Spinal cord (tissue), 10 donors: ENCODE measurements around the gene PGK1. TPM values are rescaled to one million over a fixed set of nuclear protein-coding genes. Genes with fewer than 3 reads are reported as not detected.
A peak's percentile ranks its signal among the peaks of the same experiment; 100 is the strongest.
"Not testable (repeated sequence)": the region's sequence is repeated elsewhere in the genome, so short reads cannot be mapped to it uniquely, and the experiment has no call there.

Source experiments
- DNase-seq, 6 donors: peaks; one replicate each; pipeline versions ENCODE4 v3.0.0 to v3.0.0-alpha.2; 2013 to 2015; ENCODE audit warnings: low spot score in 6 of 6, low read depth in 4 of 6
- H3K27ac ChIP-seq: one replicate; pipeline ENCODE4 v1.5.1; 2013; ENCODE audit warnings: low read depth, low read length, control low read depth
- H3K27me3 ChIP-seq: one replicate; pipeline ENCODE4 v1.6.1; 2013; ENCODE audit warnings: low read length; ENCODE audit not compliant: control insufficient read depth, insufficient read depth
- H3K36me3 ChIP-seq: one replicate; pipeline ENCODE4 v1.6.1; 2013; ENCODE audit warnings: low read length; ENCODE audit not compliant: control insufficient read depth, insufficient read depth
- H3K4me1 ChIP-seq: one replicate; pipeline ENCODE4 v1.6.1; 2013; ENCODE audit warnings: low read length; ENCODE audit not compliant: control insufficient read depth, insufficient read depth
- H3K4me3 ChIP-seq: one replicate; pipeline ENCODE4 v1.5.1; 2013; ENCODE audit warnings: low read depth, low read length, control low read depth
- H3K9me3 ChIP-seq: one replicate; pipeline ENCODE4 v1.6.1; 2013; ENCODE audit warnings: low read length; ENCODE audit not compliant: control insufficient read depth, insufficient read depth
- WGBS: methylation state at CpG from one replicate; pipeline ENCODE4 v1.1.5; 2013; ENCODE audit warnings: missing lambda C conversion rate; ENCODE audit not compliant: insufficient coverage; 5-methylcytosine and 5-hydroxymethylcytosine counted together
- long read RNA-seq, 4 donors: transcript quantifications; one replicate each; lab custom pipeline, GENCODE V29; 2026
- polyA plus RNA-seq, 2 donors: library from polyadenylated mRNA; unstranded; fragments of 120-200 nt; gene quantifications; one replicate each; pipeline ENCODE4 v1.2.1, GENCODE V29; 2013; ENCODE audit not compliant: insufficient read length in 2 of 2
- total RNA-seq, 2 donors: library from RNA; depleted of rRNA in 1 of 2; stranded (reverse); fragments of 120-200 nt in 1 of 2; fragments of >200 nt in 1 of 2; gene quantifications; one replicate each; pipeline versions ENCODE4 v1.2.3 to v1.2.4, GENCODE V29; 2013 to 2014
- donor health status: healthy.

Gene PGK1
- total RNA-seq (100 to 1,000 TPM; 147 to 280 TPM), polyA plus RNA-seq (100 to 1,000 TPM; 348 to 397 TPM)
- long read RNA-seq, donor 1, full-length matches to known transcripts = 147 of 219 reads
- long read RNA-seq, donor 1, partial matches to known transcripts = 57 of 219 reads
- long read RNA-seq, donor 1, other reads (novel, unspliced or antisense) = 15 of 219 reads
- long read RNA-seq, donor 2, full-length matches to known transcripts = 46 of 60 reads
- long read RNA-seq, donor 2, partial matches to known transcripts = 7 of 60 reads
- long read RNA-seq, donor 2, other reads (novel, unspliced or antisense) = 7 of 60 reads
- long read RNA-seq, donor 3, full-length matches to known transcripts = 63 of 85 reads
- long read RNA-seq, donor 3, partial matches to known transcripts = 22 of 85 reads
- long read RNA-seq, donor 3, other reads (novel, unspliced or antisense) = 0 of 85 reads
- long read RNA-seq, donor 4, full-length matches to known transcripts = 151 of 264 reads
- long read RNA-seq, donor 4, partial matches to known transcripts = 88 of 264 reads
- long read RNA-seq, donor 4, other reads (novel, unspliced or antisense) = 25 of 264 reads

- DNase-seq = peak; percentile 71 to 97 (median 86)
- H3K4me1 ChIP-seq = peaks cover 4% of the 10 kb centered on the region
- peak within 1 kb of the TSS; percentile 82 for H3K4me3 ChIP-seq
- WGBS = 24% methylated on average over 72 of the region's 72 CpGs
- peaks cover 2% of the 10 kb centered on the region for H3K9me3 ChIP-seq
- H3K27me3 ChIP-seq = no peaks in the 10 kb centered on the region
- peak within 1 kb of the TSS; percentile 94 for H3K27ac ChIP-seq
- H3K36me3 ChIP-seq = no peaks in the 10 kb centered on the region
Observed at GRCh38 chrX:78103623-78104446, at the start of gene PGK1. Gene PGK1, plus strand, starts transcription at chrX:78104248. Its CDS starts 93 bp downstream, at chrX:78104341.

- Histone ChIP-seq H3K4me3 (no peak overlapping the region), H3K27ac (no peak overlapping the region), H3K4me1 (no peaks in the 10 kb centered on the region), H3K27me3 (no peaks in the 10 kb centered on the region), H3K36me3 (no peaks in the 10 kb centered on the region), H3K9me3 (no peaks in the 10 kb centered on the region)
- DNase-seq = no peak
Observed at GRCh38 chrX:78063687-78064086, 40.4 kb upstream of the PGK1 start.

- H3K27ac ChIP-seq = no peak overlapping the region
- WGBS = 67% methylated on average over 4 of the region's 4 CpGs
- DNase-seq = no peak
Observed at GRCh38 chrX:78064152-78064551, 39.9 kb upstream of the PGK1 start.

GRCh38 chrX:78064698-78065601 lies 39.1 kb upstream of the PGK1 start:
- H3K4me3 ChIP-seq, H3K4me1 ChIP-seq, H3K9me3 ChIP-seq, H3K36me3 ChIP-seq, H3K27ac ChIP-seq, H3K27me3 ChIP-seq: not testable (repeated sequence)
- WGBS = 69% methylated on average over 1 of the region's 6 CpGs
- DNase-seq = peak in 1 of 6 donors; percentile 0

More at GRCh38 chrX:78064152-78064551, 39.9 kb upstream of the PGK1 start:
- no peaks in the 10 kb centered on the region for H3K27me3 ChIP-seq
- H3K36me3 ChIP-seq = no peaks in the 10 kb centered on the region
- H3K9me3 ChIP-seq = no peaks in the 10 kb centered on the region
- H3K4me3 ChIP-seq = no peak overlapping the region
- H3K4me1 ChIP-seq = no peaks in the 10 kb centered on the region

GRCh38 chrX:78066110-78066509 lies 37.9 kb upstream of the PGK1 start:
- H3K27me3 ChIP-seq = no peaks in the 10 kb centered on the region
- no CpG with 5 or more reads among the region's 1 CpG for WGBS
- H3K36me3 ChIP-seq = no peaks in the 10 kb centered on the region
- H3K27ac ChIP-seq = no peak overlapping the region
- no peaks in the 10 kb centered on the region for H3K4me1 ChIP-seq
- H3K4me3 ChIP-seq = no peak overlapping the region
- no peaks in the 10 kb centered on the region for H3K9me3 ChIP-seq
- DNase-seq = no peak

- Histone ChIP-seq H3K27me3 (no peaks in the 10 kb centered on the region), H3K36me3 (no peaks in the 10 kb centered on the region), H3K9me3 (no peaks in the 10 kb centered on the region), H3K4me1 (no peaks in the 10 kb centered on the region), H3K4me3 (no peak overlapping the region), H3K27ac (no peak overlapping the region)
- DNase-seq = no peak
- 100% methylated on average over 1 of the region's 3 CpGs for whole genome bisulfite sequencing
Observed at GRCh38 chrX:78071331-78071730, 32.7 kb upstream of the PGK1 start.

GRCh38 chrX:78073147-78074077 lies 30.6 kb upstream of the PGK1 start:
- 70% methylated on average over 6 of the region's 14 CpGs for WGBS
- H3K27ac ChIP-seq, H3K27me3 ChIP-seq, H3K36me3 ChIP-seq, H3K4me3 ChIP-seq, H3K4me1 ChIP-seq, H3K9me3 ChIP-seq, DNase-seq: not testable (repeated sequence)

GRCh38 chrX:78074088-78074487 lies 30.0 kb upstream of the PGK1 start:
- Histone ChIP-seq H3K4me3 (no peak overlapping the region), H3K27ac (no peak overlapping the region), H3K27me3 (no peaks in the 10 kb centered on the region), H3K4me1 (no peaks in the 10 kb centered on the region), H3K9me3 (no peaks in the 10 kb centered on the region), H3K36me3 (no peaks in the 10 kb centered on the region)
- DNase-seq = no peak
